SW480 (cell line): ENCODE results near the gene F13A1.
"Not testable (repeated sequence)": the region's sequence is repeated elsewhere in the genome, so short reads cannot be mapped to it uniquely, and the experiment has no call there.

Experiments
- DNase-seq: peaks from one replicate; pipeline ENCODE4 v3.0.0-alpha.2; 2016; ENCODE audit warnings: low spot score

The F13A1 gene

GRCh38 chr6:6317825-6318733 lies 2.4 kb downstream of the F13A1 start:
- DNase-seq: no peak

- DNase-seq: no peak
These were observed 3.1 kb downstream of the F13A1 start for GRCh38 chr6:6317386-6317785.

GRCh38 chr6:6315660-6316059 lies 4.8 kb downstream of the F13A1 start:
- peak; percentile 30 for DNase-seq

GRCh38 chr6:6314596-6314995 lies 5.9 kb downstream of the F13A1 start:
- DNase-seq: no peak

- DNase-seq: no peak
These were observed 7.5 kb downstream of the F13A1 start for GRCh38 chr6:6312901-6313441.

- no peak for DNase-seq
These were observed 14.9 kb downstream of the F13A1 start for GRCh38 chr6:6305575-6305974.

GRCh38 chr6:6300383-6300782 lies 20.1 kb downstream of the F13A1 start:
- not testable (repeated sequence) for DNase-seq

GRCh38 chr6:6293317-6293716 lies 27.1 kb downstream of the F13A1 start:
- no peak for DNase-seq

- DNase-seq: no peak
These were observed 33.0 kb downstream of the F13A1 start for GRCh38 chr6:6287415-6287814.

GRCh38 chr6:6285679-6286078 lies 34.8 kb downstream of the F13A1 start:
- DNase-seq: no peak

GRCh38 chr6:6284221-6284966 lies 36.1 kb downstream of the F13A1 start:
- no peak for DNase-seq

GRCh38 chr6:6283746-6284145 lies 36.7 kb downstream of the F13A1 start:
- no peak for DNase-seq

GRCh38 chr6:6282716-6283115 lies 37.7 kb downstream of the F13A1 start:
- no peak for DNase-seq

- no peak for DNase-seq
These were observed 43.0 kb downstream of the F13A1 start for GRCh38 chr6:6277413-6277812.

GRCh38 chr6:6270948-6271535 lies 49.4 kb downstream of the F13A1 start:
- no peak for DNase-seq

- DNase-seq: no peak
These were observed 60.2 kb downstream of the F13A1 start for GRCh38 chr6:6260196-6260722.

GRCh38 chr6:6256886-6257285 lies 63.6 kb downstream of the F13A1 start:
- DNase-seq: peak; percentile 25

GRCh38 chr6:6256259-6256658 lies 64.2 kb downstream of the F13A1 start:
- no peak for DNase-seq

GRCh38 chr6:6251555-6252280 lies 68.7 kb downstream of the F13A1 start:
- DNase-seq: no peak

- DNase-seq: no peak
These were observed 71.8 kb downstream of the F13A1 start for GRCh38 chr6:6248651-6249050.

- DNase-seq: peak; percentile 43
These were observed 73.9 kb downstream of the F13A1 start for GRCh38 chr6:6246544-6246943.

GRCh38 chr6:6244624-6245023 lies 75.8 kb downstream of the F13A1 start:
- no peak for DNase-seq
